H1 (cell line): ENCODE data around the gene OGDH. TPM values are rescaled to one million over a fixed set of nuclear protein-coding genes. Genes with fewer than 3 reads are reported as not detected.

Experiments used
- CTCF ChIA-PET: fragments of 300-600 bp; sonication (Branson Sonifier 250); formaldehyde crosslinking; loops from one replicate; lab custom pipeline; 2021; ENCODE audit not compliant: partially characterized antibody; lab: Charles Lee
- POLR2A ChIA-PET: fragments of 300-600 bp; sonication (Branson Sonifier 250); formaldehyde crosslinking; loops from one replicate; lab custom pipeline; 2021; ENCODE audit warnings: inconsistent platforms; ENCODE audit not compliant: partially characterized antibody; lab: Charles Lee
- DNase-seq, 2 experiments: peaks; one replicate each; pipeline versions ENCODE4 v3.0.0 to v3.0.0-alpha.2; 2010 to 2022; ENCODE audit warnings: low spot score in 2 of 2, low read depth in 1 of 2, mixed read lengths in 1 of 2
- FAIRE-seq: peaks from 2 replicates; lab custom pipeline; 2011; peaks lifted over from hg19 to GRCh38; lab: Jason Lieb, UNC
- H2AFZ ChIP-seq: 2 replicates; pipeline ENCODE4 v1.8.1; 2012; ENCODE audit warnings: low read length, inconsistent platforms
- H2AK5ac ChIP-seq: 2 replicates; pipeline ENCODE4 v1.6.1; 2013; ENCODE audit warnings: low read depth, low read length
- H2BK120ac ChIP-seq: replicated peaks from 2 replicates; pipeline ENCODE3; 2013; ENCODE audit warnings: low read depth, low read length, inconsistent platforms
- H2BK12ac ChIP-seq: 2 replicates; pipeline ENCODE4 v1.6.1; 2013; ENCODE audit warnings: low read depth, low read length
- H2BK15ac ChIP-seq: 2 replicates; pipeline ENCODE4 v1.6.1; 2013; ENCODE audit warnings: low read length
- H2BK20ac ChIP-seq: 2 replicates; pipeline ENCODE4 v1.6.1; 2013; ENCODE audit warnings: low read length
- H2BK5ac ChIP-seq: 2 replicates; pipeline ENCODE4 v1.6.1; 2013; ENCODE audit warnings: low read depth, low read length
- H3K14ac ChIP-seq: 2 replicates; pipeline ENCODE4 v1.6.1; 2013; ENCODE audit warnings: inconsistent platforms; ENCODE audit not compliant: insufficient read length
- H3K18ac ChIP-seq: 2 replicates; pipeline ENCODE4 v1.6.1; 2013; ENCODE audit warnings: low read length; ENCODE audit errors: extremely low read depth
- H3K23ac ChIP-seq: 2 replicates; pipeline ENCODE4 v1.6.1; 2013; ENCODE audit warnings: inconsistent platforms; ENCODE audit not compliant: insufficient read length
- H3K23me2 ChIP-seq: 2 replicates; pipeline ENCODE4 v1.6.1; 2013; ENCODE audit warnings: low read depth, low read length
- H3K27ac ChIP-seq: 2 replicates; pipeline ENCODE4 v1.6.1; 2011; ENCODE audit warnings: low read depth, low read length, inconsistent platforms
- H3K27me3 ChIP-seq, 4 experiments: replicated peaks in 1 of 4; 1 replicate in 1 of 4; 2 replicates in 3 of 4; pipeline versions ENCODE4 v1.6.1 to v1.8.1; 2011 to 2013; ENCODE audit warnings: low read length in 3 of 4, mild to moderate bottlenecking in 3 of 4, inconsistent platforms in 2 of 4, mixed read lengths in 2 of 4, moderate library complexity in 1 of 4; ENCODE audit not compliant: control insufficient read depth in 3 of 4, insufficient read depth in 3 of 4; ENCODE audit errors: extremely low read depth in 1 of 4
- H3K36me3 ChIP-seq, 4 experiments: 2 replicates each; pipeline versions ENCODE4 v1.6.1 to v1.8.1; 2011 to 2013; ENCODE audit warnings: mild to moderate bottlenecking in 4 of 4, low read length in 3 of 4, moderate library complexity in 2 of 4, control low read depth in 1 of 4, inconsistent platforms in 1 of 4; ENCODE audit not compliant: insufficient read depth in 4 of 4, control insufficient read depth in 2 of 4
- H3K4ac ChIP-seq: replicated peaks from 2 replicates; pipeline ENCODE3; 2013; ENCODE audit warnings: low read length, low read depth, mixed read lengths, inconsistent platforms; ENCODE audit not compliant: insufficient read length
- H3K4me1 ChIP-seq, 4 experiments: replicated peaks in 1 of 4; 1 replicate in 1 of 4; 2 replicates in 3 of 4; pipeline versions ENCODE4 v1.6.1 to v1.8.1; 2011 to 2013; ENCODE audit warnings: low read length in 3 of 4, inconsistent platforms in 2 of 4, mixed read lengths in 1 of 4; ENCODE audit not compliant: insufficient read depth in 4 of 4, control insufficient read depth in 3 of 4
- H3K4me2 ChIP-seq, 2 experiments: 2 replicates each; pipeline versions ENCODE4 v1.6.1 to v1.8.1; 2011 to 2013; ENCODE audit warnings: low read depth in 2 of 2, low read length in 2 of 2, control low read depth in 1 of 2, inconsistent platforms in 1 of 2, mild to moderate bottlenecking in 1 of 2; ENCODE audit not compliant: insufficient read depth in 1 of 2
- H3K4me3 ChIP-seq, 4 experiments: fragments of 200-600, 300-600 bp in 1 of 4; sonication (generic), shearing (Covaris generic), sonication (Bioruptor Twin) in 1 of 4; 2 replicates each; pipeline versions ENCODE4 v1.5.1 to v1.8.1; 2011 to 2016; ENCODE audit warnings: low read length in 4 of 4, low read depth in 3 of 4, control low read depth in 2 of 4, inconsistent platforms in 2 of 4, mild to moderate bottlenecking in 2 of 4, mixed read lengths in 1 of 4, moderate library complexity in 1 of 4; ENCODE audit not compliant: insufficient read depth in 2 of 4; ENCODE audit errors: extremely low read depth in 1 of 4
- H3K56ac ChIP-seq: replicated peaks from 2 replicates; pipeline ENCODE3; 2013; ENCODE audit warnings: low read depth, mild to moderate bottlenecking, mixed read lengths, low read length, inconsistent platforms; ENCODE audit not compliant: insufficient read length
- H3K79me1 ChIP-seq: 2 replicates; pipeline ENCODE4 v1.6.1; 2013; ENCODE audit warnings: low read depth, low read length, control low read depth
- H3K79me2 ChIP-seq, 2 experiments: 2 replicates each; pipeline versions ENCODE4 v1.6.1 to v1.8.1; 2012 to 2013; ENCODE audit warnings: low read length in 2 of 2, mild to moderate bottlenecking in 2 of 2, inconsistent platforms in 1 of 2; ENCODE audit not compliant: insufficient read depth in 2 of 2, control insufficient read depth in 1 of 2
- H3K9ac ChIP-seq, 4 experiments: replicated peaks in 1 of 4; 1 replicate in 1 of 4; 2 replicates in 3 of 4; pipeline versions ENCODE4 v1.6.1 to v1.8.1; 2011 to 2013; ENCODE audit warnings: low read depth in 3 of 4, low read length in 3 of 4, control low read depth in 2 of 4, mild to moderate bottlenecking in 2 of 4, moderate library complexity in 2 of 4, inconsistent platforms in 1 of 4; ENCODE audit errors: extremely low read depth in 1 of 4
- H3K9me3 ChIP-seq, 2 experiments: 2 replicates each; pipeline versions ENCODE4 v1.6.1 to v1.8.1; 2012 to 2013; ENCODE audit warnings: mild to moderate bottlenecking in 2 of 2, moderate library complexity in 2 of 2, control low read depth in 1 of 2, inconsistent platforms in 1 of 2, low read depth in 1 of 2, low read length in 1 of 2, mixed read lengths in 1 of 2; ENCODE audit not compliant: insufficient read depth in 2 of 2
- H4K20me1 ChIP-seq, 2 experiments: replicated peaks in 1 of 2; 2 replicates each; pipeline versions ENCODE3 to v1.8.1; 2011 to 2013; ENCODE audit warnings: inconsistent platforms in 2 of 2, low read length in 2 of 2, mild to moderate bottlenecking in 1 of 2; ENCODE audit not compliant: insufficient read depth in 2 of 2, control insufficient read depth in 1 of 2
- H4K5ac ChIP-seq: 2 replicates; pipeline ENCODE4 v1.6.1; 2013; ENCODE audit warnings: low read length, low read depth, mixed read lengths, inconsistent platforms; ENCODE audit not compliant: insufficient read length
- H4K8ac ChIP-seq: 2 replicates; pipeline ENCODE4 v1.8.0; 2013; ENCODE audit warnings: mild to moderate bottlenecking, moderate library complexity, low read length, inconsistent platforms; ENCODE audit not compliant: insufficient read depth; ENCODE audit errors: extremely low read depth
- H4K91ac ChIP-seq: replicated peaks from 2 replicates; pipeline ENCODE3; 2013; ENCODE audit warnings: low read length, mixed read lengths, inconsistent platforms; ENCODE audit not compliant: insufficient read length
- ASH2L ChIP-seq: fragments of 200-600, 300-600 bp; sonication (generic); IDR thresholded peaks from one replicate; pipeline ENCODE4 v1.7.1; 2017; ENCODE audit warnings: low read length
- BCL11A ChIP-seq, 2 experiments: IDR thresholded peaks; one replicate each; pipeline ENCODE4 v1.6.1; 2011; ENCODE audit warnings: low read depth in 2 of 2, low read length in 2 of 2, mild to moderate bottlenecking in 2 of 2
- CBX5 ChIP-seq: fragments of 300-800, 300-1000 bp; sonication (generic); IDR thresholded peaks from 2 replicates; pipeline ENCODE4 v1.7.1; 2016; ENCODE audit warnings: antibody characterized with exemption, low read length, low read depth
- EGR1 ChIP-seq: IDR thresholded peaks from 2 replicates; pipeline ENCODE4 v1.6.1; 2011; ENCODE audit warnings: low read depth, low read length, borderline replicate concordance
- JUN ChIP-seq: IDR thresholded peaks from 2 replicates; pipeline ENCODE4 v1.6.1; 2011; ENCODE audit warnings: low read depth, mild to moderate bottlenecking, improper control_type of control experiment, low read length
- JUND ChIP-seq: IDR thresholded peaks from 2 replicates; pipeline ENCODE4 v1.6.1; 2011; ENCODE audit warnings: mild to moderate bottlenecking, improper control_type of control experiment, low read length
- NRF1 ChIP-seq: IDR thresholded peaks from 2 replicates; pipeline ENCODE4 v1.6.1; 2011; ENCODE audit warnings: mild to moderate bottlenecking, low read depth, low read length, improper control_type of control experiment
- POLR2AphosphoS5 ChIP-seq: IDR thresholded peaks from 2 replicates; pipeline ENCODE4 v1.6.1; 2011; ENCODE audit warnings: low read depth, low read length
- RFX5 ChIP-seq: IDR thresholded peaks from 2 replicates; pipeline ENCODE4 v1.6.1; 2011; ENCODE audit warnings: low read depth, low read length, improper control_type of control experiment, borderline replicate concordance
- SAP30 ChIP-seq: fragments of 300-600 bp; sonication (generic); IDR thresholded peaks from 2 replicates; pipeline ENCODE4 v1.7.1; 2012; ENCODE audit warnings: low read length, moderate library complexity, mild to moderate bottlenecking, inconsistent platforms; ENCODE audit not compliant: insufficient read depth, insufficient replicate concordance
- SUZ12 ChIP-seq: fragments of 200-600 bp; sonication (generic); IDR thresholded peaks from 2 replicates; pipeline ENCODE4 v1.6.1; 2012; ENCODE audit warnings: mild to moderate bottlenecking, inconsistent platforms, low read length, moderate library complexity, mixed read lengths
- TAF7 ChIP-seq: optimal IDR thresholded peaks from 2 replicates; pipeline ENCODE3; 2011; ENCODE audit warnings: low read depth, mild to moderate bottlenecking, inconsistent platforms, low read length, moderate library complexity, borderline replicate concordance
- TEAD4 ChIP-seq: IDR thresholded peaks from 2 replicates; pipeline ENCODE4 v1.6.1; 2012; ENCODE audit warnings: low read depth, low read length, inconsistent platforms, mixed read lengths
- ZNF274 ChIP-seq: IDR thresholded peaks from 2 replicates; pipeline ENCODE4 v1.7.0; 2012; ENCODE audit warnings: low read length, borderline replicate concordance; ENCODE audit errors: extremely low read depth
- WGBS, 2 experiments: shearing (Covaris generic) in 1 of 2; methylation state at CpG; one replicate each; pipeline versions ENCODE4 v1.1.6 to v1.1.7; 2013 to 2015; ENCODE audit warnings: low lambda C conversion rate in 2 of 2, mixed read lengths in 2 of 2, inconsistent platforms in 1 of 2, low coverage in 1 of 2, missing lambda C conversion rate in 1 of 2; ENCODE audit not compliant: insufficient replicate concordance in 2 of 2, insufficient coverage in 1 of 2, insufficient read length in 1 of 2; ENCODE audit errors: extremely low coverage in 1 of 2, missing lambda C conversion rate in 1 of 2; 5-methylcytosine and 5-hydroxymethylcytosine counted together
- polyA plus RNA-seq, 7 experiments: library from polyadenylated mRNA; depleted of rRNA in 3 of 7; stranded (reverse) in 5 of 7; unstranded in 2 of 7; fragments of >200 nt in 5 of 7; fragments of 200-250 nt in 2 of 7; gene quantifications; 1 replicate in 5 of 7; 2 replicates in 1 of 7; 4 replicates in 1 of 7; pipeline versions ENCODE4 v1.2.1 to v1.2.3, GENCODE V29; 2011 to 2013; ENCODE audit warnings: missing spikeins in 2 of 7, mixed read lengths in 2 of 7
- total RNA-seq: library from RNA; stranded (reverse); fragmentation: NEBNext Ultra II Directional; extraction: Animal tissue kit (Norgen Biotek cat#: 25700); gene quantifications from 2 replicates; pipeline ENCODE4 v1.2.1, GENCODE V29; 2021
- TF ChIP-seq, protein P1 (sequence below): IDR thresholded peaks from 2 replicates; pipeline ENCODE4 v1.6.1; 2012; ENCODE audit warnings: inconsistent platforms

The OGDH gene
- total and polyA plus RNA-seq, 2 of the 8 experiments (the other 6 are each of a cell fraction or from before 2014, with no cell fraction given), result 71.6 to 91.6 TPM

- H2BK20ac ChIP-seq, result no peak overlapping the region
- H4K20me1 ChIP-seq, result peaks cover 0 to 3% of the 10 kb centered on the region in 2 experiments
- DNase-seq (no peak), FAIRE-seq (no peak)
- no peaks in the 10 kb centered on the region for H3K79me1 ChIP-seq
- H2BK15ac ChIP-seq, result no peak overlapping the region
- H2AK5ac ChIP-seq, result no peak overlapping the region
- H2AFZ ChIP-seq, result no peak overlapping the region
- H3K18ac ChIP-seq, result no peak overlapping the region
- no peak overlapping the region for H3K4me2 ChIP-seq
- H3K36me3 ChIP-seq, result peaks cover 0 to 9% (median 0%) of the 10 kb centered on the region in 4 experiments; a peak in 4 of 8 replicates
- no peak overlapping the region for H3K14ac ChIP-seq
- H2BK5ac ChIP-seq, result no peak overlapping the region
- 100% methylated on average over 3 of the region's 3 CpGs; no CpG with 5 or more reads in 1 of the 2 experiments for WGBS, 2 experiments
- H3K9ac ChIP-seq, result no peak overlapping the region
- no peak overlapping the region for H4K91ac ChIP-seq
- no peak overlapping the region for H3K23ac ChIP-seq
- no peak overlapping the region for H3K4me3 ChIP-seq
- CTCF ChIA-PET, result interaction anchor here (1.1 kb wide), 1 partner anchor 11 kb away, joined by 3 read pairs; no protein-coding TSS in a partner anchor
- H3K4ac ChIP-seq, result no peak overlapping the region
- H3K4me1 ChIP-seq, result no peaks in the 10 kb centered on the region
- POLR2A ChIA-PET, result no interaction called here
- H3K27ac ChIP-seq, result no peak overlapping the region
- H3K23me2 ChIP-seq, result no peaks in the 10 kb centered on the region
- H3K9me3 ChIP-seq, result no peaks in the 10 kb centered on the region
- no peak overlapping the region for H3K56ac ChIP-seq
- H3K79me2 ChIP-seq, result no peaks in the 10 kb centered on the region
- H2BK12ac ChIP-seq, result no peak overlapping the region
- H4K8ac ChIP-seq, result no peak overlapping the region
- H4K5ac ChIP-seq, result no peak overlapping the region
- H2BK120ac ChIP-seq, result no peak overlapping the region
- H3K27me3 ChIP-seq, result no peaks in the 10 kb centered on the region
- TF ChIP-seq NRF1 (no peak), ASH2L (no peak), JUN (no peak), SAP30 (no peak), TAF7 (no peak), TEAD4 (no peak), EGR1 (no peak), RFX5 (no peak), BCL11A (IDR thresholded peaks at IDR 0.05; ENCODE audit: low read depth in 2 of 2, low read length in 2 of 2) (no peak), JUND (no peak), POLR2AphosphoS5 (no peak), SUZ12 (no peak), ZNF274 (no peak), CBX5 (no peak)
- TF ChIP-seq, protein P1, sequence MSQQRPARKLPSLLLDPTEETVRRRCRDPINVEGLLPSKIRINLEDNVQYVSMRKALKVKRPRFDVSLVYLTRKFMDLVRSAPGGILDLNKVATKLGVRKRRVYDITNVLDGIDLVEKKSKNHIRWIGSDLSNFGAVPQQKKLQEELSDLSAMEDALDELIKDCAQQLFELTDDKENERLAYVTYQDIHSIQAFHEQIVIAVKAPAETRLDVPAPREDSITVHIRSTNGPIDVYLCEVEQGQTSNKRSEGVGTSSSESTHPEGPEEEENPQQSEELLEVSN, result no peak
Observed at GRCh38 chr7:44667190-44667589, 60.8 kb downstream of the OGDH start.
